ENCODE data around the gene ALOXE3.

GRCh38 chr17:8158267-8159031 is 40.1 kb upstream of the ALOXE3 start:
- peak; percentile 80 for TF ChIP-seq CTCF (conservative IDR thresholded peaks at IDR 0.05; ENCODE audit: low read length)
- no peak for TF ChIP-seq EZH2phosphoT487 (IDR thresholded peaks at IDR 0.05; ENCODE audit: borderline replicate concordance)
